ENCODE measurements around the gene WDPCP.

Gene WDPCP

DNA sequence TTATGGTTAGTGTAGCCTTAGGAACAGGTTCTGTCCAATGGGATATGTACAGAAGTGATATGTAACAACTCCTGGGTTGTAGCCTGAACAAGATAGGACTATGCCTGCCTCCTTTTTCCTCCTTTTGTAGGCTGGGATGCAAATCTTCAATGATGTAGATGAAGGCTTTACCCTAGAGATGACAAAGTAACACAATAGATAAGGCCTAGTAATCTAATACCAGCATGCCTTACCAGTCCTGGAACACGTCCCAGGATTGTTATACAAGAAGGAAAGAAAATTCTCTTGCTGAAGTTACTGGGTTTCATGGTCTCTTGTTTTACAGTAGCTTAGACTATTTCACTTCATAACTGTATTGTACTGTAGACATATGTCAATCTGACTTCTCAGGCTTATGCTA is 345.5 kb downstream of the WDPCP start:
- no peak for TF ChIP-seq YY1 (IDR thresholded peaks at IDR 0.05; ENCODE audit: low read depth)
- TF ChIP-seq TCF12 (IDR thresholded peaks at IDR 0.05; ENCODE audit: low read depth), result no peak
- TF ChIP-seq ZBTB7A (IDR thresholded peaks at IDR 0.05; ENCODE audit: low read depth), result no peak
- TF ChIP-seq, protein P1, sequence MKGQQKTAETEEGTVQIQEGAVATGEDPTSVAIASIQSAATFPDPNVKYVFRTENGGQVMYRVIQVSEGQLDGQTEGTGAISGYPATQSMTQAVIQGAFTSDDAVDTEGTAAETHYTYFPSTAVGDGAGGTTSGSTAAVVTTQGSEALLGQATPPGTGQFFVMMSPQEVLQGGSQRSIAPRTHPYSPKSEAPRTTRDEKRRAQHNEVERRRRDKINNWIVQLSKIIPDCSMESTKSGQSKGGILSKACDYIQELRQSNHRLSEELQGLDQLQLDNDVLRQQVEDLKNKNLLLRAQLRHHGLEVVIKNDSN (IDR thresholded peaks at IDR 0.05), result no peak
- TF ChIP-seq EGR1 (IDR thresholded peaks at IDR 0.05), result no peak
- TF ChIP-seq CEBPB (IDR thresholded peaks at IDR 0.05), result no peak
- no peak for TF ChIP-seq NFIC (IDR thresholded peaks at IDR 0.05)
- TF ChIP-seq EP300 (IDR thresholded peaks at IDR 0.05; ENCODE audit: borderline replicate concordance), result no peak
- no peak for TF ChIP-seq CREB1 (IDR thresholded peaks at IDR 0.05; ENCODE audit: low read depth)
- no peak for TF ChIP-seq RAD21 (IDR thresholded peaks at IDR 0.05; ENCODE audit: low read depth)
- no peak for TF ChIP-seq FOXM1 (IDR thresholded peaks at IDR 0.05; ENCODE audit: borderline replicate concordance, low read depth)
- no peak for TF ChIP-seq TAF1 (IDR thresholded peaks at IDR 0.05; ENCODE audit: low read depth)
- TF ChIP-seq, protein P2, sequence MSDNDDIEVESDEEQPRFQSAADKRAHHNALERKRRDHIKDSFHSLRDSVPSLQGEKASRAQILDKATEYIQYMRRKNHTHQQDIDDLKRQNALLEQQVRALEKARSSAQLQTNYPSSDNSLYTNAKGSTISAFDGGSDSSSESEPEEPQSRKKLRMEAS (IDR thresholded peaks at IDR 0.05), result no peak
- TF ChIP-seq, protein P3, sequence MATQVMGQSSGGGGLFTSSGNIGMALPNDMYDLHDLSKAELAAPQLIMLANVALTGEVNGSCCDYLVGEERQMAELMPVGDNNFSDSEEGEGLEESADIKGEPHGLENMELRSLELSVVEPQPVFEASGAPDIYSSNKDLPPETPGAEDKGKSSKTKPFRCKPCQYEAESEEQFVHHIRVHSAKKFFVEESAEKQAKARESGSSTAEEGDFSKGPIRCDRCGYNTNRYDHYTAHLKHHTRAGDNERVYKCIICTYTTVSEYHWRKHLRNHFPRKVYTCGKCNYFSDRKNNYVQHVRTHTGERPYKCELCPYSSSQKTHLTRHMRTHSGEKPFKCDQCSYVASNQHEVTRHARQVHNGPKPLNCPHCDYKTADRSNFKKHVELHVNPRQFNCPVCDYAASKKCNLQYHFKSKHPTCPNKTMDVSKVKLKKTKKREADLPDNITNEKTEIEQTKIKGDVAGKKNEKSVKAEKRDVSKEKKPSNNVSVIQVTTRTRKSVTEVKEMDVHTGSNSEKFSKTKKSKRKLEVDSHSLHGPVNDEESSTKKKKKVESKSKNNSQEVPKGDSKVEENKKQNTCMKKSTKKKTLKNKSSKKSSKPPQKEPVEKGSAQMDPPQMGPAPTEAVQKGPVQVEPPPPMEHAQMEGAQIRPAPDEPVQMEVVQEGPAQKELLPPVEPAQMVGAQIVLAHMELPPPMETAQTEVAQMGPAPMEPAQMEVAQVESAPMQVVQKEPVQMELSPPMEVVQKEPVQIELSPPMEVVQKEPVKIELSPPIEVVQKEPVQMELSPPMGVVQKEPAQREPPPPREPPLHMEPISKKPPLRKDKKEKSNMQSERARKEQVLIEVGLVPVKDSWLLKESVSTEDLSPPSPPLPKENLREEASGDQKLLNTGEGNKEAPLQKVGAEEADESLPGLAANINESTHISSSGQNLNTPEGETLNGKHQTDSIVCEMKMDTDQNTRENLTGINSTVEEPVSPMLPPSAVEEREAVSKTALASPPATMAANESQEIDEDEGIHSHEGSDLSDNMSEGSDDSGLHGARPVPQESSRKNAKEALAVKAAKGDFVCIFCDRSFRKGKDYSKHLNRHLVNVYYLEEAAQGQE (IDR thresholded peaks at IDR 0.05; ENCODE audit: low read depth), result no peak
- TF ChIP-seq TEAD4 (IDR thresholded peaks at IDR 0.05), result no peak

DNA sequence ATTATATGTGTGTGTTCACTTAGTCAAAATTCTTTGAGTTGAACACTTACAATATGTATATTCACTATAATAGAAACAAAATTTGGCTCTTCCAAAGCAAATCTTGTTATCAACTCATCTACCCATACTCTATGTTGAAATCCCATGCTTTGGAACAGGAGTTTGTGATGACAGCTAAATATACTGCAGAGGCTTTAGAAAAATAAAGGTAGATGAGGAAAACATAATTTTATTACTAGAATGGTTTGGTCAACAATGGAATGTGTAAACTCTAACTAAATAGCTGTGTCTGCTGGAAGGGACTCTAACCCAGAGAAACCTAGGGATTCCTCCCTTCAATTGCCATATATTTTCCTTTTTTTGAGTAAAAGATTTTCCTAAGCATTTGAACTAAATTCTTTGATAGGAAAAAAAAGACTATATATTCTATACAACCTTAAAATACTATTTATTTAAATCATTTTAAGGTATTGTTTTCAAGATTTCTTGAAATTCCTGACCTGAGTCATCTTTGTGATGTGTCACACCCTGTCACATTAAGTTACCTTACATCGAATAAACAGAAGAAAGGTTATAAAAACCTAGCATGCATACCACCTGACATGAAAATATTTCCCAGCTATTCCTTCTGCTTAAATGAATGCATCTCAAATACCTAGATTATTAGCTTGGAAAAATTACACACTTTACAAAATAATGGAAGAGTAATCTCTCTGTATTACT is 362.2 kb downstream of the WDPCP start:
- TF ChIP-seq EGR1 (IDR thresholded peaks at IDR 0.05), result no peak
- TF ChIP-seq TCF12 (IDR thresholded peaks at IDR 0.05; ENCODE audit: low read depth), result no peak
- TF ChIP-seq EP300 (IDR thresholded peaks at IDR 0.05; ENCODE audit: borderline replicate concordance), result no peak
- TF ChIP-seq TAF1 (IDR thresholded peaks at IDR 0.05; ENCODE audit: low read depth), result no peak
- no peak for TF ChIP-seq TEAD4 (IDR thresholded peaks at IDR 0.05)
- no peak for TF ChIP-seq CREB1 (IDR thresholded peaks at IDR 0.05; ENCODE audit: low read depth)
- TF ChIP-seq, protein P3 (IDR thresholded peaks at IDR 0.05; ENCODE audit: low read depth), result no peak

DNA sequence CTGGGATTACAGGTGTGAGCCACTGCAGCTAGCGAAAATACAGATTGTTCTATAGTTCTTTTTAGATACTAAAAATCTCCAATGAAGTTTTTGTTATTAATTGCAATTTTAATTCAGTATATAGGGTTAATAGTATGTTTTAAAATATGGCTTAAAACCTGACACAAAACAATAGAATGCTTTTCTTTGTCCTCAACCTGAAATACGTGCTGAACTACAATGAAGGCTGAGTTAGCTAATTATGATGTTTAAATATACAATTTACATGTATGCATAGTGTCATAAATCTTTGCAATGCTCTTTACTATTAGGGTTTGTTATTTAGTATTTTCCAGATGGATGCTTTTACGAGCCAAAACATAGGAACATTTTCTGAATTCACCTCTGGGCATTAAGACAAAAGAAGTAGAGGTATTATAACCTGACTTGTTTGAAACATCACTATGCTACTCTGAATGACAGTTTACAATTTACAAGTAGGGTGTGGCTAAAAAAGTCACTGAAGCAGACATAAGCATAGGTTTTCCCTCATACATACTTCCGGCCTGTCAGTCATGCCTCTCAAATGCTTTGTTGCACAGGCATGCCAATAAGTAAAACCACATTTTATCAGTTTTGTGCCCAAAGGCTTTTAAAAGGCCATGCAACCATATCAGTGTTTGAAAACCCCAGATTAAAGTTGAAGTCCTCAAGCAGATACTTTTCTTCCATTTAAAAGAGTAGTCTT is 369.3 kb downstream of the WDPCP start:
- TF ChIP-seq NFIC (IDR thresholded peaks at IDR 0.05) (peak; percentile 37; the same call in 1 of the 2 replicates), EP300 (IDR thresholded peaks at IDR 0.05; ENCODE audit: borderline replicate concordance) (peak; percentile 48; the same call in 1 of the 2 replicates), ZBTB7A (IDR thresholded peaks at IDR 0.05; ENCODE audit: low read depth) (no peak), TEAD4 (IDR thresholded peaks at IDR 0.05) (peak; percentile 68), TCF12 (IDR thresholded peaks at IDR 0.05; ENCODE audit: low read depth) (peak; percentile 54; the same call in 1 of the 2 replicates)

DNA sequence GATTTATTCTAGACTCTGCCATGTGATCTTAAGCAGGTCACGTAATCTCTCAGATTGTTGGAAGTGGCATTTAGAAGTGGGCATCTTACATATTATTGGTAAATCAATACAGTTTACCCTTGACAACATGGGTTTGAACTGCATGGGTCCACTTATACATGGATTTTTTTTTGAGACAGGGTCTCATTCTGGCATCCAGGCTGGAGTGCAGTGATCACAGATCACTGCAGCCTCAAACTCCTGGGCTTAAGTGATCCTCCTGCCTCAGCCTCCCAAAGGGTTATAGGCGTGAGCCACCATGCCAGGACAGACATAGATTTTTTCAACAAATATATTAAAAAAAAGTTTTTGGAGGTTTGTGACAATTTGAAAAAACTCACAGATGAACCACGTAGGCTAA is 393.0 kb downstream of the WDPCP start:
- TF ChIP-seq CEBPB (IDR thresholded peaks at IDR 0.05) (no peak), CREB1 (IDR thresholded peaks at IDR 0.05; ENCODE audit: low read depth) (no peak), TCF12 (IDR thresholded peaks at IDR 0.05; ENCODE audit: low read depth) (no peak), EGR1 (IDR thresholded peaks at IDR 0.05) (no peak), EP300 (IDR thresholded peaks at IDR 0.05; ENCODE audit: borderline replicate concordance) (no peak), YY1 (IDR thresholded peaks at IDR 0.05; ENCODE audit: low read depth) (no peak), RAD21 (IDR thresholded peaks at IDR 0.05; ENCODE audit: low read depth) (no peak), FOXM1 (IDR thresholded peaks at IDR 0.05; ENCODE audit: borderline replicate concordance, low read depth) (no peak), ZBTB7A (IDR thresholded peaks at IDR 0.05; ENCODE audit: low read depth) (no peak), TEAD4 (IDR thresholded peaks at IDR 0.05) (no peak), TAF1 (IDR thresholded peaks at IDR 0.05; ENCODE audit: low read depth) (no peak), NFIC (IDR thresholded peaks at IDR 0.05) (no peak)
- TF ChIP-seq, protein P1 (IDR thresholded peaks at IDR 0.05), result no peak
- TF ChIP-seq, protein P2 (IDR thresholded peaks at IDR 0.05), result no peak
- TF ChIP-seq, protein P3 (IDR thresholded peaks at IDR 0.05; ENCODE audit: low read depth), result no peak

Data from Ishikawa (cell line).